H54 (cell line): ENCODE results near the gene CDH18.
"Not testable (repeated sequence)": the region's sequence is repeated elsewhere in the genome, so short reads cannot be mapped to it uniquely, and the experiment has no call there.

Experiments used
- DNase-seq: peaks from one replicate; pipeline ENCODE4 v3.0.0; 2011; ENCODE audit warnings: low spot score, mixed read lengths; ENCODE audit not compliant: insufficient read length
- FAIRE-seq: peaks from 3 replicates; lab custom pipeline; 2011; peaks lifted over from hg19 to GRCh38; lab: Jason Lieb, UNC
- POLR2A ChIP-seq: IDR thresholded peaks from 2 replicates; pipeline ENCODE4 v1.6.1; 2011; ENCODE audit warnings: low read depth, mild to moderate bottlenecking, low read length

CDH18 gene

GRCh38 chr5:19782566-19782965 lies 205.4 kb downstream of the CDH18 start:
- no peak for DNase-seq
- TF ChIP-seq POLR2A: no peak

GRCh38 chr5:19777363-19777762 lies 210.6 kb downstream of the CDH18 start:
- DNase-seq (no peak), FAIRE-seq (peak; percentile 6)
- TF ChIP-seq POLR2A: no peak

More at GRCh38 chr5:19782566-19782965, 205.4 kb downstream of the CDH18 start:
- FAIRE-seq: no peak

- not testable (repeated sequence) for DNase-seq
- peak; percentile 15 for FAIRE-seq
Observed at GRCh38 chr5:19776886-19777285, 211.1 kb downstream of the CDH18 start.

- FAIRE-seq (peak; percentile 96), DNase-seq (no peak)
- TF ChIP-seq POLR2A: no peak
Observed at GRCh38 chr5:19771174-19771835, 216.7 kb downstream of the CDH18 start.

- DNase-seq: no peak
- no peak for TF ChIP-seq POLR2A
- no peak for FAIRE-seq
Observed at GRCh38 chr5:19770396-19770795, 217.6 kb downstream of the CDH18 start.

- DNase-seq (no peak), FAIRE-seq (no peak)
- TF ChIP-seq POLR2A: no peak
Observed at GRCh38 chr5:19767987-19768386, 220.0 kb downstream of the CDH18 start.

- no peak for TF ChIP-seq POLR2A
- no peak for FAIRE-seq
- DNase-seq: no peak
Observed at GRCh38 chr5:19753579-19753978, 234.4 kb downstream of the CDH18 start.

GRCh38 chr5:19751326-19751725 lies 236.7 kb downstream of the CDH18 start:
- FAIRE-seq: no peak

GRCh38 chr5:19745247-19745646 lies 242.8 kb downstream of the CDH18 start:
- no peak for TF ChIP-seq POLR2A
- DNase-seq: no peak
- no peak for FAIRE-seq

More at GRCh38 chr5:19751326-19751725, 236.7 kb downstream of the CDH18 start:
- DNase-seq: no peak
- TF ChIP-seq POLR2A: no peak

- DNase-seq (no peak), FAIRE-seq (peak; percentile 36)
- no peak for TF ChIP-seq POLR2A
Observed at GRCh38 chr5:19739671-19740070, 248.3 kb downstream of the CDH18 start.

GRCh38 chr5:19734776-19735175 lies 253.2 kb downstream of the CDH18 start:
- FAIRE-seq (no peak), DNase-seq (no peak)
- TF ChIP-seq POLR2A: no peak

GRCh38 chr5:19733612-19734495 lies 254.1 kb downstream of the CDH18 start:
- FAIRE-seq (no peak), DNase-seq (no peak)
- no peak for TF ChIP-seq POLR2A

GRCh38 chr5:19728571-19728970 lies 259.4 kb downstream of the CDH18 start:
- FAIRE-seq: no peak
- DNase-seq: no peak
- TF ChIP-seq POLR2A: no peak

- no peak for TF ChIP-seq POLR2A
- no peak for DNase-seq
- FAIRE-seq: no peak
Observed at GRCh38 chr5:19719109-19719508, 268.9 kb downstream of the CDH18 start.
